22Rv1 (cell line): ENCODE data around the gene KCNQ2.

Experiments
- H3K27ac ChIP-seq: fragments of 450-650 bp; 2 replicates; pipeline ENCODE4 v1.5.1; 2017
- ZFX ChIP-seq: fragments of 450-650 bp; IDR thresholded peaks from 2 replicates; pipeline ENCODE4 v1.6.1; 2017; ENCODE audit warnings: antibody characterized with exemption, borderline replicate concordance
- TF ChIP-seq, protein P1 (sequence below): fragments of 450-650 bp; IDR thresholded peaks from 2 replicates; pipeline ENCODE4 v1.5.1; 2017; ENCODE audit warnings: mild to moderate bottlenecking

The KCNQ2 gene

DNA sequence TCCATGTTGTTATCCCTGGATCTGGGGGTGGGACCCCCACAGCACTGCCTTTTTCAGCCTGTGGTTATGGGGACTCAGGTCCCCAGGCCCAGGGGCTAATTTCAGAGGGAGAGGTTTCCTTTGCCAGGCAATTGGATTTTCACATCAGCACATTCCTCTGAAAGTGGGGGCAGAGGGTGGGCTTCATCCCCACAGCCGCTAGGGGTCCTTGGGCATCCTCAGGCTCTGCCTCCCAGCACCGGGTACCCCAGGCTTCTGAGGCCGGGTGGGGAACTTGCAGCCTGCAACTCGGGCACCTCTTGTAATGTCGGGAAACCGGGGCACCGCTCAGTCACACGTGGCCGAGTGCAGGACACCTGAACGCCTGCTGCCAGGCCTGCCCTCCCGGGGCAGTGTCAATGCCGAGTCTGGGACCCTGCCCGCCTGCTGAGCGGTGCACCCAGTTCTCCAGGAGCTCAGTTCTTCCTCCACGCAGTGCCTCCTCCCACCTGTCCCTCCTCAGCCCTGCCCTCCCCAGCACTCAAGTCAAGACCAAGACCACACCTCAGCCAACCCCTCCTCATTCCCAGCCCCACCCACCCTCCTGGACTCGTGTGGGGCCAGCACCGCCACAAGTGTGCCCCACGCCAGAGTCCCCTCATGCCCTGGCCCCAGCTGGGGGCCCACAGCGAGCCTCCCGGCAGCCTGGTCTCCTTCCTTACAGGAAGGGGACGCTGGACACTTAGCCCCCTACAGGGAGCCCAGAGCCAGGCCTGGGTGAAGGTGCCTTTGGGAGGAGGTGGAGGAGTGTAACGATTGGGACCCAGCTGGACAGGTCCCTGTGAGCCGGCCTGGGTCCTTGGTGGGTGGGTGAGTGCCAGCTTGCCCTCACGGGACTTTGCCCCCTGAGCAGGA is 102.5 kb downstream of the KCNQ2 start:
- H3K27ac ChIP-seq = no peak overlapping the region
- TF ChIP-seq, protein P1, sequence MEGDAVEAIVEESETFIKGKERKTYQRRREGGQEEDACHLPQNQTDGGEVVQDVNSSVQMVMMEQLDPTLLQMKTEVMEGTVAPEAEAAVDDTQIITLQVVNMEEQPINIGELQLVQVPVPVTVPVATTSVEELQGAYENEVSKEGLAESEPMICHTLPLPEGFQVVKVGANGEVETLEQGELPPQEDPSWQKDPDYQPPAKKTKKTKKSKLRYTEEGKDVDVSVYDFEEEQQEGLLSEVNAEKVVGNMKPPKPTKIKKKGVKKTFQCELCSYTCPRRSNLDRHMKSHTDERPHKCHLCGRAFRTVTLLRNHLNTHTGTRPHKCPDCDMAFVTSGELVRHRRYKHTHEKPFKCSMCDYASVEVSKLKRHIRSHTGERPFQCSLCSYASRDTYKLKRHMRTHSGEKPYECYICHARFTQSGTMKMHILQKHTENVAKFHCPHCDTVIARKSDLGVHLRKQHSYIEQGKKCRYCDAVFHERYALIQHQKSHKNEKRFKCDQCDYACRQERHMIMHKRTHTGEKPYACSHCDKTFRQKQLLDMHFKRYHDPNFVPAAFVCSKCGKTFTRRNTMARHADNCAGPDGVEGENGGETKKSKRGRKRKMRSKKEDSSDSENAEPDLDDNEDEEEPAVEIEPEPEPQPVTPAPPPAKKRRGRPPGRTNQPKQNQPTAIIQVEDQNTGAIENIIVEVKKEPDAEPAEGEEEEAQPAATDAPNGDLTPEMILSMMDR = no peak
- no peak for TF ChIP-seq ZFX

DNA sequence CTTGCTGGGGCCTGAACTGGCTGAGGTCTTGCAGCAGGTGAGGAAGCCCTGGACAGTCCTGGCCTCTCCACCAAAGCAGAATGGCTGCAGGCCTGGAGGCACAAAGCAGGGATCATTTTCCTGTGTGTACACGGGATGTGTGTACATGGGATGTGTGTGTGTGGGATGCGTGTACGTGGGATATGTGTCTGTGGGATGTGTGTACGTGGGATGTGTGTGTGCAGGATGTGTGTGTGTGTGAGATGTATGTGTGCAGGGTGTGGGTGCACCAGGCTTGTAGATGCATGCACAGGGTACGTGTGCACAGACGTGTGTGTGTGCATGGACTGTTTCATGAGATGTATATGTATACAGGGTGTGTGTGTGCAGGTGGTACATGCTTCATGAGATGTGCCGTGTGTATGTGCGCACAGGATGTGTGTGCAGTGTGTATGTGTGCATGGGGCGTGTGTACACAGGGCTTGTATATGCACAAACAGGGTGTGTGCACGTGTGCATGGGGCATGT is 103.4 kb downstream of the KCNQ2 start:
- H3K27ac ChIP-seq = no peak overlapping the region
- no peak for TF ChIP-seq ZFX
- TF ChIP-seq, protein P1 = no peak

DNA sequence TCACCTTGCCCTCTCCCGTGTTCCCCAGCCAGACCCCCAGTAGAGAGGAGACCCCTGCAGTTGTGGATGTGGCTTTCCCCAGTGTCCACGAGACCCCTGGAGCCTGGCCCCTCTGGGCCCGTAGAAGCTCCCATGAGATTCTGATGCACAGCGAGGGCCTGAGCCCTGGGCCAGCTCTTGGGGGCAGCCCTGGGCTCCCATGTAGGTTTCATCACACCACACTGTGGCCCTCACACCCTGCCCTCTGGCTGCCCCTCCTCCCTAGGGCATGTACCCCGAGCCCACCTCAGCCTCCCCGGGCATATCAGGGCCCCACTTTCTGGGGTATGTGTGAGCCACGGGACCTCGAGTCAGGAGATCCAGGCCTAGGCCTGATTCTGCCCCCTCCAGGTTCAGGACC is 104.3 kb downstream of the KCNQ2 start:
- no peak for TF ChIP-seq ZFX
- TF ChIP-seq, protein P1 = no peak
- H3K27ac ChIP-seq = no peak overlapping the region

DNA sequence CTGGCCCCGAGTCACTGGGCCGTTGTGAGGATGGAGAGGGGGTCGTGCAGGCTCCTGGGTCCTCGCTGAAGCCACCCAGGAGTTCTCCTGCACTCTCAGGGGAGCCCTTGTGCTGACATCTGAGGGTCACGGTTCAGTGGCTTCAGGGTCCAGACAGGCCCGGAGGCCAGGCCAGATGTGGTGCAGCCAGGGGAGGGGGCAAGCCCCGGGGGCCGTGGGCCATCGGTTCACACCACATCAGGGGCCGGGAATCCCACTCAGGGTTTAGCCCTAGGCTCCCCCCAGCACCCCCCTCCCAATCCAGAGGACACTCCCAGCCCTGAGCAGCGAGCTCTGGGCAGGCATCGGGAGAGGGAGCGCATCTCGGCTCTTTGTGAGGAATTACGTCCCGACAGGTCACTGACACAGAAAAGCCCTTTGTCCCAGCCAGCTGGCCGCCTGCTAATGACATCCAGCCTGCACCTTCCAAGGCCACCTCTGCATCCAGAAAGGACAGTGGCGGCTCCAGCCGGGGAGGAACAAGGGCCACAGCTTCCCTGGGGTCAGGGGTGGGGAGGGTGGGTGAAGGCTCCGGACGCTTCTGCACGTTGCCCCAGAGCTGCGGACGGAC is 104.9 kb downstream of the KCNQ2 start:
- TF ChIP-seq, protein P1 = no peak
- no peak for TF ChIP-seq ZFX
- no peak overlapping the region for H3K27ac ChIP-seq

DNA sequence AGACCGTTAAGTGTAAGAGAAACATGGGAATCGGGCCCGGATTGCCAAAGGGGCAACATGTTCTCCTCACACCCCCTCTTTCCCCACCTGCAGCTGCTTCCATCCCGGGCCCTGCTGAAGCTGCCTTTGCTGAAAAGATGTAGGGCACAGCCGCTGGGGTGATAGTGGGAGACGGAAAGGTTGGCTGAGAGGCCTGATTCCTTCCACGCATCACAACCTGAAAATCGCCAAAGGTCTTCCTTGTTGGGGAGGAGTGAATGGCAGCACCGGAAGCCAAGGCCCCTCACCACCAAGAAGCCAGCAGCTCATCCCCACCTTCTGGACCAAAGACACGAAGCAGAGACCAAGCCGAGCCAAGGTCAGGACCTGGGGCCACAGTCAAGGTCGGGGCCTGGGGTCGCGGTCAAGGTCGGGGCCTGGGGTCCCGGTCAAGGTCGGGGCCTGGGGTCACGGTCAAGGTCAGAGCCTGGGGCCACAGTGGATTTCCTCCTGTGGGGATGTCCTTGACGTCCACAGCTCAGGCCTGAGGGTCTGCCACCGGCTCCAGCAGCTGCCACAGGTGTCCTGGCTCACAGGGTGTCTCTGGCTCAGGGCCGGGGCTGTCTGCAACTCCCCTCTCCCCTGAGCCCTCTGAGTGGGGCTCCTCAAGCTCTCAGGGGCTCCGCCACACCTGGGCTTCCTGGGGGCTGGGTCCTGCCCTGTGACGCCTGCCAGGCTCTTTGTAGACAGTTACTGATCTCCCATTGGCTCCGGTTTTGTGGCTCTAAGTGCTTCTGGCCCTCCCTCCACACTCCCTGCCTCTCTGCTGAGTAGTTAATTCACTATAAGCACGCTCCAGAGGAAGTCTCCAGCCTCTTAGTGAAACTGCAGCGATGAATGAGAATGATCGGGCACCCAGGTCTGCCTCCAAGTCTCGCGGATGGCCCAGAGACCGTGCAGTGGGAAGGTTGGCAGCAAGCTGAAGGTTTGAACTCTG is 105.8 kb downstream of the KCNQ2 start:
- no peak overlapping the region for H3K27ac ChIP-seq
- TF ChIP-seq, protein P1 = no peak
- no peak for TF ChIP-seq ZFX

DNA sequence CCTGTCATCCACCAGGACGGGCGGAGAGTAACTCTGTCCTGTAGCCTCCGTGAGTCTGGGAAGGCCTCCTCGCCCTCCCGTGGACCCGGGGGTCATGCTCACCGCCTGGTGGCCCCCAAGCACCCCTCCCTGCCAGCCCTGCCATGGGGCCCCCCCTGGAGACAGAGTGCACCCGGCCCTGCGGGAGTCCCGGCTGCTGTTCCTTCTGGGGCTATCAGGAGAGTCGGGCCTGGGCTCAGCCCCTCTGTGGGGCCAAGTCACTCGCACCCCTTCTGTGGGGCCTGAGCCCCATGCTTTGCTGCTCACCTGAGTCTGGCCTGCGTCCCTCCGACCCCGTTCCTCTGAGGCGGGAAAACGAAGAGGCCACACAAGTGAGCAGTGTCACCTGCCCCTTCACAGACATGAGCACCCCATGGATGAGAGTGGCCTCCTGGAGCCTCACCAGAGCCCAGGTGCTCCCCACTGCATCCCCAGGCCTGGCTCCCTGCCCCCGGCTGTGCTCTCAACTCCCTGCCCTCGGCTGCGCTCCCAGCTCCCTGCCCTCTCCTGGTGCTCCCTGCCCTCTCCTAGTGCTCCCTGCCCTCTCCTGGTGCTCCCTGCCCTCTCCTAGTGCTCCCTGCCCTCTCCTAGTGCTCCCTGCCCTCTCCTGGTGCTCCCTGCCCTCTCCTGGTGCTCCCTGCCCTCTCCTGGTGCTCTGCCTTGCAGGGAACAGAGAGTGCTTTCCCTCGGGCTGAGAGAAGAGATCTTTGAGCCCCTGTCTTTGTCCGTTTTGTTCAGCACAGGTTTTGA is 106.7 kb downstream of the KCNQ2 start:
- H3K27ac ChIP-seq = no peak overlapping the region
- TF ChIP-seq, protein P1 = no peak
- TF ChIP-seq ZFX = no peak
